Left ventricle myocardium inferior (tissue), 1 donor: Measurements from ENCODE around the gene CEP128. TPM values are rescaled to one million over a fixed set of nuclear protein-coding genes. Genes with fewer than 3 reads are reported as not detected.

ENCODE experiments used
- DNase-seq: peaks from one replicate; pipeline ENCODE4 v3.0.0-alpha.2; 2020
- H3K27ac ChIP-seq: fragments of 200-600 bp; replicated peaks from 2 replicates; pipeline ENCODE4 v1.8.0; 2021
- H3K27me3 ChIP-seq: fragments of 200-600 bp; 2 replicates; pipeline ENCODE4 v1.8.0; 2021; ENCODE audit warnings: low read depth
- H3K36me3 ChIP-seq: fragments of 200-600 bp; 2 replicates; pipeline ENCODE4 v1.8.0; 2021
- H3K4me1 ChIP-seq: fragments of 200-600 bp; 2 replicates; pipeline ENCODE4 v1.8.0; 2021
- H3K4me3 ChIP-seq: fragments of 200-600 bp; 2 replicates; pipeline ENCODE4 v1.8.0; 2021; ENCODE audit warnings: mild to moderate bottlenecking, moderate library complexity
- H3K9me3 ChIP-seq: fragments of 200-600 bp; replicated peaks from 2 replicates; pipeline ENCODE4 v1.8.0; 2021
- intact Hi-C: fragments of 100-400 bp; cut with micrococcal nuclease; formaldehyde crosslinking; loops from one replicate; pipeline ENCODE4 v1.11.0; 2022
- total RNA-seq: library from RNA; stranded (reverse); fragmentation: NEBNext Ultra II Directional; extraction: Animal tissue kit (Norgen Biotek cat#: 25700); gene quantifications from one replicate; pipeline ENCODE4 v1.2.1, GENCODE V29; 2021
- TF ChIP-seq, protein P1 (sequence below): fragments of 200-600 bp; IDR thresholded peaks from 2 replicates; pipeline ENCODE4 v1.8.0; 2021; ENCODE audit warnings: antibody characterized with exemption, mild to moderate bottlenecking, borderline replicate concordance
- donor health status: DM: no; HTN: yes; CAD: no; lungs with severe emphysema.

The CEP128 gene
- total RNA-seq, 1 donor from 2014 or later: 2.3 TPM

DNA sequence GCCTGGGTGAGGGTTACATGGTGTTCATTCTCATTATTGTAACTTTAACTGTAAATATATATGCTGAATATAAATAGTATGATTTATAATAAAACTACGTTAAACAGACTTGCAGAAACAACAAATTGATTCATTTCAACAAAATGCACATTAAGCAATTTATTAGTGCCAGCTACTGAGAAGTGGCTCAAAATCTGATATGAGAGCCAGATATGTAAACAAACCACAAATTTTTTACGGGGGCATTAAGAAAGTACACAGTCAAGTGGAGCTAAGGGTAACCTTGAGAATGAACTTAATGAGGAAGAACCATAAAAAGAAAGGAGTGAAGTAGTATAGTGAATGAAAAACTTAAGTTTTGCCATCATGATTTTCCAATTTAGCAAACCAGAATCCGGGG lies 40.3 kb downstream of the CEP128 start:
- Histone ChIP-seq H3K4me1 (no peaks in the 10 kb centered on the region), H3K27ac (no peak overlapping the region), H3K36me3 (no peaks in the 10 kb centered on the region), H3K4me3 (no peak overlapping the region), H3K9me3 (no peaks in the 10 kb centered on the region), H3K27me3 (no peaks in the 10 kb centered on the region)
- no peak for DNase-seq
- intact Hi-C loops: no loop called here
- TF ChIP-seq, protein P1, sequence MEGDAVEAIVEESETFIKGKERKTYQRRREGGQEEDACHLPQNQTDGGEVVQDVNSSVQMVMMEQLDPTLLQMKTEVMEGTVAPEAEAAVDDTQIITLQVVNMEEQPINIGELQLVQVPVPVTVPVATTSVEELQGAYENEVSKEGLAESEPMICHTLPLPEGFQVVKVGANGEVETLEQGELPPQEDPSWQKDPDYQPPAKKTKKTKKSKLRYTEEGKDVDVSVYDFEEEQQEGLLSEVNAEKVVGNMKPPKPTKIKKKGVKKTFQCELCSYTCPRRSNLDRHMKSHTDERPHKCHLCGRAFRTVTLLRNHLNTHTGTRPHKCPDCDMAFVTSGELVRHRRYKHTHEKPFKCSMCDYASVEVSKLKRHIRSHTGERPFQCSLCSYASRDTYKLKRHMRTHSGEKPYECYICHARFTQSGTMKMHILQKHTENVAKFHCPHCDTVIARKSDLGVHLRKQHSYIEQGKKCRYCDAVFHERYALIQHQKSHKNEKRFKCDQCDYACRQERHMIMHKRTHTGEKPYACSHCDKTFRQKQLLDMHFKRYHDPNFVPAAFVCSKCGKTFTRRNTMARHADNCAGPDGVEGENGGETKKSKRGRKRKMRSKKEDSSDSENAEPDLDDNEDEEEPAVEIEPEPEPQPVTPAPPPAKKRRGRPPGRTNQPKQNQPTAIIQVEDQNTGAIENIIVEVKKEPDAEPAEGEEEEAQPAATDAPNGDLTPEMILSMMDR: no peak

DNA sequence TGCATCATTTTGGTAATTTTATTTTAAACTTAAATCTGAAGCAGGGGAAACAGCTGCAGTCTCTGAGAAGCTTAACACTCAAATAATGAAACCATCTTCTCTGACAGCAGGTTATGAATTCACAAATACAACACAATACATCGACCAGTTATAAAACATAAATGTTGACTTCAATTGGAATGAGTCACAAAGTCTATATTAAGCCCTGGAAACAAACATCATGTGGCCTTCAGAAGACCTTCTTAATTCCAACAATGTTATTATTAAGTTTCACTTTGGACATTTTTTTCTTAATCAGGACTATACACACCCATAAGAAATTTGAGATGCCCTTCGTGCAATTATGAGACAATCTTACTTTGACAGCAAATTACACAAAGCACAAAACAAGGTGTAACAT lies 68.9 kb downstream of the CEP128 start:
- Histone ChIP-seq H3K9me3 (peaks cover 36% of the 10 kb centered on the region), H3K4me1 (no peaks in the 10 kb centered on the region), H3K27me3 (no peaks in the 10 kb centered on the region), H3K36me3 (peaks cover 12% of the 10 kb centered on the region), H3K4me3 (no peak overlapping the region), H3K27ac (no peak overlapping the region)
- TF ChIP-seq, protein P1: no peak
- intact Hi-C loops: no loop called here
- no peak for DNase-seq

DNA sequence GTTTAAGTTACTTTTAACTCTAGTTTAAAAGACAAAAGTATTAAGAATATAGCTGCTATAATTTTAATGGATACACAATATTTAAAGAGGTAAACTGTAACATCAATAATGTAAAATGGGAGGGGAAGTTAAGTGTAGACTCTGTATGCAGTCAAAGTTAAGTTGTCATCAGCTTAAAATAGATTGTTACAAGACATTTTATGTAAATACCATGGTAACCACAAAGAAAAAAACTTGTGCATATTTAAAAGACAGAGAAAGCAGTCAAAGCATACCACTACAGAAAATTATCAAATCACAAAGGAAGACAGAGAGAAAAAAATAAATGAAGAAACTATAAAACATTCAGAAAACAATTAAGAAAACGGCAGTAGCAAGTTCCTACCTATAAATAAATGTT lies 73.3 kb downstream of the CEP128 start:
- Histone ChIP-seq H3K4me3 (no peak overlapping the region), H3K4me1 (no peaks in the 10 kb centered on the region), H3K9me3 (peaks cover 49% of the 10 kb centered on the region), H3K27ac (no peak overlapping the region), H3K36me3 (peaks cover 6% of the 10 kb centered on the region), H3K27me3 (no peaks in the 10 kb centered on the region)
- intact Hi-C loops: no loop called here
- TF ChIP-seq, protein P1: no peak
- no peak for DNase-seq

DNA sequence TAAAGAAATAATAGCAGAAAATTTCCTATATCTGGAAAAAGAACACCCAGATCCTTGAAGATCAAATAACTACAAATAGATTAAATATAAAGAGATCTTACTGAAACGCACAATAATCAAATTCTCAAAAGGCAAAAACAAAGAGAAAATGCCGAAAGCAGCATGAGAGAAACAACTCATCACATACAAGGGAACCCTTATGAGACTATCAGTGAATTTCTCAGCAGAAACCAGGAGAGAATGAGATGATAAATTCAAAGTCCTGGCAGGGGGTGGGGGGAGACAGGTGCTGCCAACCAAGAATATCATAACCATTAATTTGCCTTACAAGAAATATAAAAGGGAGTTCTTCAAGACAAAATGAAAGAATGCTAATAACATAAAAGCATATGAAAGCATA lies 73.7 kb downstream of the CEP128 start:
- Histone ChIP-seq H3K4me1 (no peaks in the 10 kb centered on the region), H3K27ac (no peak overlapping the region), H3K4me3 (no peak overlapping the region), H3K27me3 (no peaks in the 10 kb centered on the region), H3K9me3 (peaks cover 49% of the 10 kb centered on the region), H3K36me3 (peaks cover 6% of the 10 kb centered on the region)
- intact Hi-C loops: no loop called here
- no peak for DNase-seq
- TF ChIP-seq, protein P1: no peak

DNA sequence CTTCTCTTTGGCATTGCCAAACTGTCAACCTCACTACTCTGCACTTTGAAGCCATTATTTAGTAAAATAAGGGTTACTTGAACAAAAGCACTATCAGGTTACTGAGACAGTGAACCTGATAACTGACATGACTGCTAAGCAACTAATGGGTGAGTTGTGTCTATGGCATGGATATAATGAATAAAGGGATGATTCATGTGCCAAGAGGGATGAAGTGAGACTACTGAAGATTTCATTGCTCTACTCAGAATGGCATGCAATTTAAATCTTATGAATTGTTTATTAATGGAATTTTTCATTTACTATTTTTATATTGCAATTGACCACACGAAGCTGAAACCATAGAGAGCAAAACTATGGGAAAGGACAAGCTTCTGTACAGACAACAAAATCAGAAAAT lies 74.4 kb downstream of the CEP128 start:
- intact Hi-C loops: no loop called here
- peaks cover 49% of the 10 kb centered on the region for H3K9me3 ChIP-seq
- TF ChIP-seq, protein P1: no peak
- peaks cover 6% of the 10 kb centered on the region for H3K36me3 ChIP-seq
- H3K4me1 ChIP-seq: no peaks in the 10 kb centered on the region
- no peak overlapping the region for H3K27ac ChIP-seq
- DNase-seq: no peak
- H3K27me3 ChIP-seq: no peaks in the 10 kb centered on the region
- no peak overlapping the region for H3K4me3 ChIP-seq

DNA sequence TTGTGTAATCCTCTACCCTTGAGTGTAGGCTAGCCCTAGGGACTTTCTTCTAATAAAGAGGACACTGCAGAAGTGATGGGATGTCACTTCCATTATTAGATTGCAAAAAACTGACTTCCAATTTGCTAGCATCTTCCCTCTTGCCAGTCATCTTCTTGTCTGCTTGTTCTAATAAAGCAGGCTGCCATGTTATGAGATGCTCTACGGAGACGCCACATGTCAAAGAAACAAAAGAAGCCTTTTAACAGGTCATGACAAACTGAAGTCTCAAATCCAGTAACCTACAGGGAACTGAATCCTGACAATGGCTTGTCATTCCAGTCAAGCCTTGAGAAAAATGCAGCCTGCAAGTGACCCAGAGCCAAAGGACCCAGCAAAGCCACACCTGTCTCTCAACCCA lies 76.0 kb downstream of the CEP128 start:
- no peak for DNase-seq
- H3K4me3 ChIP-seq: no peak overlapping the region
- peaks cover 41% of the 10 kb centered on the region for H3K9me3 ChIP-seq
- H3K36me3 ChIP-seq: peaks cover 6% of the 10 kb centered on the region
- TF ChIP-seq, protein P1: no peak
- no peaks in the 10 kb centered on the region for H3K4me1 ChIP-seq
- no peaks in the 10 kb centered on the region for H3K27me3 ChIP-seq
- intact Hi-C loops: no loop called here
- H3K27ac ChIP-seq: no peak overlapping the region
